Calu3 (cell line): ENCODE results near the gene CCR5AS.
"Not testable (repeated sequence)": the region's sequence is repeated elsewhere in the genome, so short reads cannot be mapped to it uniquely, and the experiment has no call there.

Experiments used
- BruUV-seq: library from RNA; stranded (reverse); fragments of 400-500 nt; replicated peaks from 2 replicates; lab custom pipeline; 2021; lab: Mats Ljungman, UMichigan
- CTCF ChIA-PET: fragments of 300-600 bp; sonication (Branson Sonifier 250); formaldehyde crosslinking; loops from one replicate; lab custom pipeline; 2022; ENCODE audit warnings: antibody characterized with exemption; lab: Charles Lee
- DNase-seq: peaks from one replicate; pipeline ENCODE4 v3.0.0; 2022
- H3K27ac Mint-ChIP-seq: one replicate; pipeline ENCODE4 v1.8.0; 2022; ENCODE audit warnings: mixed read lengths; ENCODE audit not compliant: unreplicated experiment
- H3K27me3 Mint-ChIP-seq: one replicate; pipeline ENCODE4 v1.8.0; 2022; ENCODE audit warnings: mixed read lengths; ENCODE audit not compliant: unreplicated experiment
- H3K36me3 Mint-ChIP-seq: one replicate; pipeline ENCODE4 v1.8.0; 2022; ENCODE audit warnings: mild to moderate bottlenecking, moderate library complexity, mixed read lengths; ENCODE audit not compliant: insufficient read depth, unreplicated experiment
- H3K4me1 Mint-ChIP-seq: one replicate; pipeline ENCODE4 v1.8.0; 2022; ENCODE audit warnings: mild to moderate bottlenecking, low read depth, mixed read lengths; ENCODE audit not compliant: unreplicated experiment
- H3K4me3 Mint-ChIP-seq: one replicate; pipeline ENCODE4 v1.8.0; 2022; ENCODE audit warnings: mild to moderate bottlenecking, low read depth, moderate library complexity, mixed read lengths; ENCODE audit not compliant: unreplicated experiment
- H3K9me3 Mint-ChIP-seq: one replicate; pipeline ENCODE4 v1.8.0; 2022; ENCODE audit warnings: low read depth, mixed read lengths; ENCODE audit not compliant: unreplicated experiment
- intact Hi-C: fragments of 100-400 bp; cut with micrococcal nuclease; formaldehyde crosslinking; loops from one replicate; pipeline ENCODE4 v1.10.0; 2022; ENCODE audit not compliant: unreplicated experiment
- TF ChIP-seq, protein P1 (sequence below): fragments of 200-600 bp; IDR thresholded peaks from one replicate; pipeline ENCODE4 v1.8.0; 2022; ENCODE audit warnings: antibody characterized with exemption; ENCODE audit not compliant: unreplicated experiment

The CCR5AS gene

DNA sequence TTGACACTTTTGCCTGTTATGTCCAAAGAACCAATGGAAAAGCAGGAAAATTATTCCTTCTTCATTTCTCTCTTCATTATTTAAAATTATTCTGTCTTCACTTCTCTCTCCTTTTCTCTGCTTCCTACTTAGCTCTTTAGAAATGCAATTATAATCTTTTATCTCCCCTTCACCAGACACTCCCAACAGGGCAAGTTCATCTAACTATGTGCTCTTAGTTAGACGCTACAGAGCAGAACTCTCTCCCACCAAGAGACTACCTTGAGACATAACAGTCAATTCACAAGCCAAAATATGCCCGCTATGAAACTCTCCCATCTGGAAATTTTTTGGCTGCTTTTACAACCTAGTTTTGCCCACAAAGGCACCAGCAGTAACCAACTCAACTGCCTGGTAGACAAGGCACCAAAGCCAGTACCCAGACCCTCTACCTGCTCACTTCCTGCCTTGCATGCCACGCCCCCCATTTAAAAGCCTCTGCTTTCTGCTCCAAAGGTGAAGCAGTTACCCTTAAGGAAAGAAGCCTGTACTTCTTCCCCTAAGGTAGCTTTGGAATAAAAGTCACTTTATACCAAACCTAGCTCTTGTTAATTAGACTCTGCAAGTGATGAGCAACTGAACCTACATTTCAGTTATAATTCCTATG is 28.3 kb upstream of the CCR5AS start:
- intact Hi-C loops = loop anchor here (10.0 kb wide), 1 partner anchor 50 kb away; no protein-coding TSS in a partner anchor
- Mint-ChIP-seq H3K27ac (no peak overlapping the region), H3K4me3 (no peak overlapping the region), H3K4me1 (no peaks in the 10 kb centered on the region), H3K9me3 (no peaks in the 10 kb centered on the region), H3K27me3 (peaks cover 2% of the 10 kb centered on the region), H3K36me3 (no peaks in the 10 kb centered on the region)
- CTCF ChIA-PET = no interaction called here
- no peak for DNase-seq
- TF ChIP-seq, protein P1, sequence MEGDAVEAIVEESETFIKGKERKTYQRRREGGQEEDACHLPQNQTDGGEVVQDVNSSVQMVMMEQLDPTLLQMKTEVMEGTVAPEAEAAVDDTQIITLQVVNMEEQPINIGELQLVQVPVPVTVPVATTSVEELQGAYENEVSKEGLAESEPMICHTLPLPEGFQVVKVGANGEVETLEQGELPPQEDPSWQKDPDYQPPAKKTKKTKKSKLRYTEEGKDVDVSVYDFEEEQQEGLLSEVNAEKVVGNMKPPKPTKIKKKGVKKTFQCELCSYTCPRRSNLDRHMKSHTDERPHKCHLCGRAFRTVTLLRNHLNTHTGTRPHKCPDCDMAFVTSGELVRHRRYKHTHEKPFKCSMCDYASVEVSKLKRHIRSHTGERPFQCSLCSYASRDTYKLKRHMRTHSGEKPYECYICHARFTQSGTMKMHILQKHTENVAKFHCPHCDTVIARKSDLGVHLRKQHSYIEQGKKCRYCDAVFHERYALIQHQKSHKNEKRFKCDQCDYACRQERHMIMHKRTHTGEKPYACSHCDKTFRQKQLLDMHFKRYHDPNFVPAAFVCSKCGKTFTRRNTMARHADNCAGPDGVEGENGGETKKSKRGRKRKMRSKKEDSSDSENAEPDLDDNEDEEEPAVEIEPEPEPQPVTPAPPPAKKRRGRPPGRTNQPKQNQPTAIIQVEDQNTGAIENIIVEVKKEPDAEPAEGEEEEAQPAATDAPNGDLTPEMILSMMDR = no peak
- no TSS peak for BruUV-seq

DNA sequence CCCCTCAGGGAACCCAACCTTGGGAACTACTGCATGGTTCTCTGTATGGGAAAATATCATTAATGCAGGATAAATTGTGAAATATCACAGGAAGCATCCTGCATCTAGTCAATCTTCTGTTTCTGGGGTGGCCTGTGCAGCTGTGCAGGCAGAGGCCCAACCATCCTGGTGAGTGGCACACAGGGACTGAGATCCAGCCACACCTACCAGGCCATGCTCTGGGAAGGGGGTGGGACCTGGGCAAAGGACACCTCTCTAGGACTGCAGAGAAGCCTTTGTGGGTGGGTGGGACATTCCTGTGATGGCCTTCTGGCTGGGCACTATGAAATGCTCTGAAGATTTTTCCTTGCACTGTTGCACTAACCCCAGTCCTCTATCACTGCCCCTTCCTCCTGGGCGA is 27.0 kb upstream of the CCR5AS start:
- peaks cover 7% of the 10 kb centered on the region for H3K4me1 Mint-ChIP-seq

DNA sequence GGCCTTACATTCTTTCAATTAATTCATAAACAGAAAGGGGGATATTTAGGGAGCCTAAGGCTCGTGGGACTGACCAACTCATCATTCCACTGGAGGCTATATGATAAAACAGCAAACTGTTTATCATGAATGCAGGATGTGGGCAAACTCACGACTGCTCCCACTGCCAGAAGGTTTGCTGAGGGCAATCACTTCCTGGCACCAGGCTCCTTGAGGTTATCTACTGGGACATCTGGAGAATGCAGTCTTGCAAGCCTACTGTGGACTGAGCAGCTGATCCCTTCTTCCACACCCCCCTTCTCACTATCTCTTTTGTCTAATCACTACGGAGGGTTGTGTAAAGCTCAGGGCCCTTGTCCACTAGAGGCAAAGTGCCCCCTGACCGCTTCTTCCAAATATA is 26.3 kb upstream of the CCR5AS start:
- CTCF ChIA-PET, H3K4me1 Mint-ChIP-seq, H3K27me3 Mint-ChIP-seq, H3K27ac Mint-ChIP-seq, H3K9me3 Mint-ChIP-seq, H3K36me3 Mint-ChIP-seq, DNase-seq, BruUV-seq, H3K4me3 Mint-ChIP-seq: not testable (repeated sequence)
- intact Hi-C loops = loop anchor here (10.0 kb wide), 1 partner anchor 48 kb away; no protein-coding TSS in a partner anchor

More for the DNA sequence above, 27.0 kb upstream of the CCR5AS start:
- Mint-ChIP-seq H3K9me3 (no peaks in the 10 kb centered on the region), H3K4me3 (no peak overlapping the region), H3K36me3 (no peaks in the 10 kb centered on the region), H3K27ac (no peak overlapping the region), H3K27me3 (no peaks in the 10 kb centered on the region)
- intact Hi-C loops = loop anchor here (10.0 kb wide), 1 partner anchor 49 kb away; no protein-coding TSS in a partner anchor
- DNase-seq = no peak
- TF ChIP-seq, protein P1 = no peak
- CTCF ChIA-PET = no interaction called here
- no TSS peak for BruUV-seq

DNA sequence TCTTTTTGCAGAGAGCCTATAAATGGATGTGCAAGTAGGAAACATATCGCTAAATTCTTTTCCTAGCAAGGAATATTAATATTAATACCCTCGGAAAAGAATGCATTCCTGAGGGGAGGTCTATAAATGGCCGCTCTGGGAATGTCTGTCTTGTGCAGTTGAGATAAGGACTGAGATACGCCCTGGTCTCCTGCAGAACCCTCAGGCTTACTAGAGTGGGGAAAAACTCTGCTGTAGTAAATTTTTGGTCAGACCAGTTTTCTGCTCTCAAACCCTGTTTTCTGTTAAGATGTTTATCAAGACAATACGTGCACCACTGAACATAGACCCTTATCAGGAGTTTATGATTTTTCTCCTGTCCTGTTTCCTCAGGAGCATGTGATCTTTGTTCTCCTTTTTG is 25.0 kb upstream of the CCR5AS start:
- H3K4me1 Mint-ChIP-seq, H3K9me3 Mint-ChIP-seq, BruUV-seq, H3K4me3 Mint-ChIP-seq, H3K27me3 Mint-ChIP-seq, CTCF ChIA-PET, H3K27ac Mint-ChIP-seq, H3K36me3 Mint-ChIP-seq, DNase-seq: not testable (repeated sequence)
- intact Hi-C loops = loop anchor here (10.0 kb wide), 1 partner anchor 47 kb away; no protein-coding TSS in a partner anchor

DNA sequence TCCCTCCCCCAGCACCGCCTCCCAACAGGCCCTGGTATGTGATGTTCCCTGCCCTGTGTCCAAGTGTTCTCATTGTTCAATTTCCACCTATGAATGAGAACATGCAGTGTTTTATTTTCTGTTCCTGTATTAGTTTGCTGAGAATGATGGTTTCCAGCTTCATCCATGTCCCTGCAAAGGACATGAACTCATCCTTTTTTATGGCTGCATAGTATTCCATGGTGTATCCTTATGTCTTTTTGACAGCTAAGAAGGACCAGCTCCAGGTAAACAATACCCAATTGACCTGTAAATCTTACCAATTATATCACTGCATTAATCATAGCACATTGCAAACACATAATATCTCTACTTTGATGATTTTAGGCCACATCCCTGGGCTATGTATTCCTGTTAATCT is 24.0 kb upstream of the CCR5AS start:
- H3K27ac Mint-ChIP-seq, H3K36me3 Mint-ChIP-seq, H3K4me3 Mint-ChIP-seq, H3K27me3 Mint-ChIP-seq, BruUV-seq, DNase-seq, H3K9me3 Mint-ChIP-seq, CTCF ChIA-PET: not testable (repeated sequence)
- intact Hi-C loops = loop anchor here (10.0 kb wide), 1 partner anchor 46 kb away; no protein-coding TSS in a partner anchor
- H3K4me1 Mint-ChIP-seq = peaks cover 20% of the 10 kb centered on the region

DNA sequence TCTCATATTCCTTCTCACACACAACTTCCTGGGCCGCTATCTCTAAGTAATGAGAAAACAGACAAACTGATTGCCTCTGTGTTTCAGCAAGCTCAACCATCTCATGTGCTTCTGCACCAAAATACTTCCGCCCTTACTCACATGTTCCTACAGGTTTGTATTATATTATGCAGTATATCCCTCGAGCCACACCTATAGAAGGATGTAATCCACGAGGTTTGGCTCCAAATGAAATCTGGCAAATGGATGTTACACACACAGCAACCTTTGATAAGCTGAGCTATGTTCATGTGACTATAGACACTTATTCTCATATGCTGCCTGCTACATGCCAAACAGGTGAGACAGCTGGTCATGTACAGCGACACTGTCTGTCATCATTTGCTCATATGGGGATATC is 22.8 kb upstream of the CCR5AS start:
- Mint-ChIP-seq H3K27me3 (no peaks in the 10 kb centered on the region), H3K4me3 (no peak overlapping the region), H3K27ac (no peak overlapping the region), H3K4me1 (peaks cover 21% of the 10 kb centered on the region), H3K36me3 (no peaks in the 10 kb centered on the region), H3K9me3 (no peaks in the 10 kb centered on the region)
- TF ChIP-seq, protein P1 = no peak
- BruUV-seq = no TSS peak
- DNase-seq = no peak
- intact Hi-C loops = loop anchor here (10.0 kb wide), 1 partner anchor 45 kb away; no protein-coding TSS in a partner anchor
- CTCF ChIA-PET = no interaction called here
